OCI-LY7 (cell line): Measurements from ENCODE around the gene ARMC5.

Source experiments
- EZH2phosphoT487 ChIP-seq: fragments of 200-600 bp; sonication (generic); IDR thresholded peaks from 2 replicates; pipeline ENCODE4 v1.6.1; 2018; ENCODE audit warnings: low read depth, borderline replicate concordance, mild to moderate bottlenecking, mixed run types, antibody characterized with exemption, low read length, moderate library complexity, mixed read lengths
- TF ChIP-seq, protein P1 (sequence below): fragments of 200-600 bp; sonication (generic); conservative IDR thresholded peaks from 2 replicates; pipeline ENCODE4 v1.5.1; 2014; ENCODE audit warnings: mild to moderate bottlenecking, antibody characterized with exemption, low read length, moderate library complexity, mixed read lengths

DNA sequence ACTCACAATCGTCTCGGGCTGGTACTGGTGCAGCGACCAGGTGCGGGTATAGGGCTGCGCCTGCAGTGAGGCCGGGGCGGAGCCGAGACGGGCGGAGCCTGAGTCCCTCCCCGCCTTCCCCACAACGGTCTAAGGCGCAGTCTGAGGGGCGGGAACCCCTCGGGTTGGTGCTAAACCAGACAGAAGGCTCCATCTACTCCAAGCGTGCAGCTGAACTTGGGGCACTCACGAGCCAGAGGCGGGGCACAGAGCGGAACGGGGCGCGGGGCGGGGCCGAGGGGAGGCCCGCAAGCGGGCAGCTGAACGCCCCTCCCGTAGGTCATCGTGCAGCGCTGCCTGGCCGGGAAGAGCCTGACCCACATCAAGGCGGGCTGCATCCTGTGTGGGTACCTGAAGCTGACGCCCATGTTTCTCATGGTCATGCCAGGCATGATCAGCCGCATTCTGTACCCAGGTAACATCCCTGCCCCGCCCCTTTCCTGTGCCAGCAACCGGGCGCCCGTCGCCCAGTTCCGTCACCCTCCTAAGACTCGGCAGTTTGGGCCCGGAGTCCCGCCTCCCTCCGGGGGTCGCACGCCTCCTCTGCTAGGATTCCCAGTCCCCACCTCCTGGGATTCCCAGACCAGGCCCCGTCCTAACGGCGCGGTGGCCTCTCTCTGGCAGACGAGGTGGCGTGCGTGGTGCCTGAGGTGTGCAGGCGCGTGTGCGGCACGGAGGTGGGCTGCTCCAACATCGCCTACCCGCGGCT is 28.6 kb downstream of the ARMC5 start:
- TF ChIP-seq, protein P1, sequence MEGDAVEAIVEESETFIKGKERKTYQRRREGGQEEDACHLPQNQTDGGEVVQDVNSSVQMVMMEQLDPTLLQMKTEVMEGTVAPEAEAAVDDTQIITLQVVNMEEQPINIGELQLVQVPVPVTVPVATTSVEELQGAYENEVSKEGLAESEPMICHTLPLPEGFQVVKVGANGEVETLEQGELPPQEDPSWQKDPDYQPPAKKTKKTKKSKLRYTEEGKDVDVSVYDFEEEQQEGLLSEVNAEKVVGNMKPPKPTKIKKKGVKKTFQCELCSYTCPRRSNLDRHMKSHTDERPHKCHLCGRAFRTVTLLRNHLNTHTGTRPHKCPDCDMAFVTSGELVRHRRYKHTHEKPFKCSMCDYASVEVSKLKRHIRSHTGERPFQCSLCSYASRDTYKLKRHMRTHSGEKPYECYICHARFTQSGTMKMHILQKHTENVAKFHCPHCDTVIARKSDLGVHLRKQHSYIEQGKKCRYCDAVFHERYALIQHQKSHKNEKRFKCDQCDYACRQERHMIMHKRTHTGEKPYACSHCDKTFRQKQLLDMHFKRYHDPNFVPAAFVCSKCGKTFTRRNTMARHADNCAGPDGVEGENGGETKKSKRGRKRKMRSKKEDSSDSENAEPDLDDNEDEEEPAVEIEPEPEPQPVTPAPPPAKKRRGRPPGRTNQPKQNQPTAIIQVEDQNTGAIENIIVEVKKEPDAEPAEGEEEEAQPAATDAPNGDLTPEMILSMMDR: no peak
- TF ChIP-seq EZH2phosphoT487: no peak
